Esophagus squamous epithelium (tissue), 5 donors: ENCODE data around the gene LRP10. TPM values are rescaled to one million over a fixed set of nuclear protein-coding genes. Genes with fewer than 3 reads are reported as not detected.
"Not testable (repeated sequence)": the region's sequence is repeated elsewhere in the genome, so short reads cannot be mapped to it uniquely, and the experiment has no call there.

Experiments used
- DNase-seq: peaks from one replicate; lab custom pipeline; 2025; lab: John Stamatoyannopoulos, UW
- H3K27ac ChIP-seq, 4 donors: fragments of 200-600 bp; sonication (generic); one replicate each; pipeline ENCODE4 v1.5.1; 2016 to 2019; ENCODE audit warnings: mild to moderate bottlenecking in 1 of 4
- H3K27me3 ChIP-seq, 4 donors: fragments of 200-600 bp; sonication (generic); 1 replicate in 3 of 4; 2 replicates in 1 of 4; pipeline versions ENCODE4 v1.5.1 to v1.6.0; 2017 to 2021; ENCODE audit warnings: antibody characterized with exemption in 1 of 4
- H3K36me3 ChIP-seq, 3 donors: fragments of 200-600 bp; sonication (generic); one replicate each; pipeline ENCODE4 v1.5.1; 2016 to 2019
- H3K4me1 ChIP-seq, 3 donors: fragments of 200-600 bp; sonication (generic); one replicate each; pipeline ENCODE4 v1.5.1; 2017 to 2019
- H3K4me3 ChIP-seq, 4 donors: fragments of 200-600 bp; sonication (generic); 1 replicate in 3 of 4; 2 replicates in 1 of 4; pipeline ENCODE4 v1.5.1; 2016 to 2019; ENCODE audit warnings: mild to moderate bottlenecking in 2 of 4, moderate library complexity in 1 of 4
- H3K9me3 ChIP-seq, 3 donors: fragments of 200-600 bp; sonication (generic); one replicate each; pipeline ENCODE4 v1.5.1; 2016 to 2019
- CTCF ChIP-seq, 6 experiments: fragments of 450-650 bp in 4 of 6; fragments of 200-600 bp in 2 of 6; sonication (generic) in 2 of 6; IDR thresholded peaks; one replicate each; pipeline ENCODE4 v1.5.1; 2016 to 2019; ENCODE audit warnings: antibody characterized with exemption in 6 of 6, mild to moderate bottlenecking in 4 of 6, moderate library complexity in 4 of 6
- POLR2A ChIP-seq, 4 donors: fragments of 450-650 bp; IDR thresholded peaks; one replicate each; pipeline ENCODE4 v1.6.1; 2017; ENCODE audit warnings: antibody characterized with exemption in 4 of 4, mild to moderate bottlenecking in 4 of 4, moderate library complexity in 3 of 4
- WGBS, 2 donors: methylation state at CpG; one replicate each; pipeline ENCODE4 v1.1.5; 2018; 5-methylcytosine and 5-hydroxymethylcytosine counted together
- intact Hi-C: fragments of 100-400 bp; cut with DNase I; formaldehyde crosslinking; loops from one replicate; pipeline ENCODE4 v1.15.0; 2022
- total RNA-seq, 4 donors: library from RNA; depleted of rRNA; stranded (reverse); fragments of >200 nt; gene quantifications; one replicate each; pipeline ENCODE4 v1.1.0, GENCODE V29; 2016
- donor health status: DM: yes; HTN: yes; CAD: no.

The LRP10 gene
- total RNA-seq, 4 donors from 2014 or later: 111 to 314 (median 128) TPM

- 84 to 87% methylated on average over 4 of the region's 4 CpGs for WGBS, 2 donors
- no peaks in the 10 kb centered on the region for H3K27me3 ChIP-seq
- H3K36me3 ChIP-seq: peaks cover 42 to 100% (median 67%) of the 10 kb centered on the region in 3 donors
- no peaks in the 10 kb centered on the region for H3K9me3 ChIP-seq
- no peak for DNase-seq
- no peak overlapping the region for H3K27ac ChIP-seq
- TF ChIP-seq CTCF (IDR thresholded peaks at IDR 0.05): no peak
- no peak for TF ChIP-seq POLR2A (IDR thresholded peaks at IDR 0.05)
- H3K4me3 ChIP-seq: no peak overlapping the region
- intact Hi-C loops: no loop called here
- peaks cover 0 to 43% (median 8%) of the 10 kb centered on the region in 3 donors for H3K4me1 ChIP-seq
Observed at GRCh38 chr14:22905627-22906026, 34.1 kb downstream of the LRP10 start.

- Histone ChIP-seq H3K27me3 (no peaks in the 10 kb centered on the region), H3K27ac (no peak overlapping the region), H3K4me1 (peaks cover 0 to 46% (median 8%) of the 10 kb centered on the region in 3 donors), H3K9me3 (no peaks in the 10 kb centered on the region), H3K36me3 (peaks cover 37 to 100% (median 63%) of the 10 kb centered on the region in 3 donors), H3K4me3 (no peak overlapping the region)
- intact Hi-C loops: no loop called here
- TF ChIP-seq CTCF (IDR thresholded peaks at IDR 0.05) (no peak), POLR2A (IDR thresholded peaks at IDR 0.05) (no peak)
- no peak for DNase-seq
- 95 to 97% methylated on average over 20 of the region's 20 CpGs for WGBS, 2 donors
Observed at GRCh38 chr14:22906073-22906472, 34.5 kb downstream of the LRP10 start.

- DNase-seq: no peak
- no peak overlapping the region for H3K4me3 ChIP-seq
- intact Hi-C loops: no loop called here
- no peak overlapping the region for H3K27ac ChIP-seq
- 87 to 92% methylated on average over 3 of the region's 3 CpGs for WGBS, 2 donors
- H3K27me3 ChIP-seq: no peaks in the 10 kb centered on the region
- H3K36me3 ChIP-seq: peaks cover 28 to 93% (median 49%) of the 10 kb centered on the region in 3 donors
- no peak for TF ChIP-seq POLR2A (IDR thresholded peaks at IDR 0.05)
- TF ChIP-seq CTCF (IDR thresholded peaks at IDR 0.05): no peak
- H3K9me3 ChIP-seq: no peaks in the 10 kb centered on the region
- peaks cover 0 to 59% (median 8%) of the 10 kb centered on the region in 3 donors for H3K4me1 ChIP-seq
Observed at GRCh38 chr14:22907429-22907828, 35.9 kb downstream of the LRP10 start.

GRCh38 chr14:22908601-22909000 lies 37.1 kb downstream of the LRP10 start:
- H3K27me3 ChIP-seq: no peaks in the 10 kb centered on the region
- WGBS, 2 donors: 56 to 65% methylated on average over 7 to 8 of the region's 8 CpGs
- H3K4me3 ChIP-seq: no peak overlapping the region
- intact Hi-C loops: no loop called here
- no peak for TF ChIP-seq POLR2A (IDR thresholded peaks at IDR 0.05)
- no peak for TF ChIP-seq CTCF (IDR thresholded peaks at IDR 0.05)
- DNase-seq: no peak
- H3K36me3 ChIP-seq: peaks cover 28 to 86% (median 46%) of the 10 kb centered on the region in 3 donors
- no peak overlapping the region for H3K27ac ChIP-seq
- H3K9me3 ChIP-seq: no peaks in the 10 kb centered on the region
- H3K4me1 ChIP-seq: peaks cover 0 to 53% (median 4%) of the 10 kb centered on the region in 3 donors

GRCh38 chr14:22910916-22911315 lies 39.4 kb downstream of the LRP10 start:
- intact Hi-C loops: no loop called here
- WGBS, 2 donors: 82 to 87% methylated on average over 5 of the region's 5 CpGs
- Histone ChIP-seq H3K27me3 (no peaks in the 10 kb centered on the region), H3K4me1 (peaks cover 3 to 64% (median 3%) of the 10 kb centered on the region in 3 donors), H3K4me3 (no peak overlapping the region), H3K27ac (no peak overlapping the region), H3K36me3 (peaks cover 14 to 82% (median 27%) of the 10 kb centered on the region in 3 donors), H3K9me3 (no peaks in the 10 kb centered on the region)
- DNase-seq: no peak
- TF ChIP-seq POLR2A (IDR thresholded peaks at IDR 0.05) (no peak), CTCF (IDR thresholded peaks at IDR 0.05) (no peak)

- WGBS, 2 donors: 98 to 100% methylated on average over 1 to 4 of the region's 4 CpGs
- H3K4me3 ChIP-seq, H3K9me3 ChIP-seq, DNase-seq, H3K27me3 ChIP-seq, intact Hi-C loops, H3K27ac ChIP-seq: not testable (repeated sequence)
- peaks cover 19 to 75% (median 29%) of the 10 kb centered on the region in 3 donors for H3K4me1 ChIP-seq
- peaks cover 0 to 48% (median 0%) of the 10 kb centered on the region in 3 donors for H3K36me3 ChIP-seq
Observed at GRCh38 chr14:22914836-22915235, 43.3 kb downstream of the LRP10 start.
